K562 (cell line): ENCODE measurements around the gene ADGRA3. TPM values are rescaled to one million over a fixed set of nuclear protein-coding genes. Genes with fewer than 3 reads are reported as not detected.

Experiments
- ATAC-seq: fragments of 200-7000 bp; cut with Tn5 transposase; 3 replicates; pipeline ENCODE4 v1.9.1; 2020; ENCODE audit warnings: moderate library complexity
- BruUV-seq: library from RNA; stranded (reverse); fragments of 400-500 nt; replicated peaks from 2 replicates; lab custom pipeline; 2021; lab: Mats Ljungman, UMichigan
- CTCF ChIA-PET: fragments of 300-600 bp; formaldehyde crosslinking; extraction: SDS; loops from one replicate; lab custom pipeline; 2021; ENCODE audit warnings: low intra/inter-chr PET ratio; lab: Yijun Ruan, JAX
- POLR2A ChIA-PET: fragments of 300-600, 350-650 bp; sonication (Branson Sonifier 250); formaldehyde crosslinking; extraction: SDS; loops from one replicate; lab custom pipeline; 2021; ENCODE audit warnings: antibody characterized with exemption, inconsistent platforms; lab: Yijun Ruan, JAX
- DNase-seq, 4 experiments: peaks; one replicate each; pipeline versions ENCODE4 v3.0.0 to v3.0.0-alpha.2; 2011 to 2018; ENCODE audit warnings: low spot score in 3 of 4, mixed read lengths in 3 of 4; ENCODE audit errors: extremely low read depth in 1 of 4
- FAIRE-seq: peaks from 2 replicates; lab custom pipeline; 2011; peaks lifted over from hg19 to GRCh38; lab: Jason Lieb, UNC
- H2AFZ ChIP-seq: 2 replicates; pipeline ENCODE4 v1.6.0; 2011; ENCODE audit warnings: low read depth, low read length, control low read depth, inconsistent platforms
- H3K27ac ChIP-seq: fragments of 200-600 bp; 3 replicates; pipeline ENCODE4 v1.8.0; 2011; ENCODE audit warnings: low read depth, mild to moderate bottlenecking, control low read depth, inconsistent platforms, low read length, moderate library complexity, mixed read lengths; ENCODE audit errors: extremely low read depth
- H3K27me3 ChIP-seq, 2 experiments: fragments of 300-600 bp in 1 of 2; 2 replicates in 1 of 2; 3 replicates in 1 of 2; pipeline versions ENCODE4 v1.6.0 to v1.8.0; 2011; ENCODE audit warnings: inconsistent platforms in 2 of 2, low read length in 2 of 2, mild to moderate bottlenecking in 1 of 2, mixed read lengths in 1 of 2, moderate library complexity in 1 of 2; ENCODE audit not compliant: control insufficient read depth in 2 of 2, insufficient read depth in 2 of 2
- H3K36me3 ChIP-seq: fragments of 300-600 bp; 3 replicates; pipeline ENCODE4 v1.8.0; 2011; ENCODE audit warnings: mild to moderate bottlenecking, low read length, inconsistent platforms; ENCODE audit not compliant: control insufficient read depth, insufficient read depth
- H3K4me1 ChIP-seq, 2 experiments: fragments of 200-600 bp in 1 of 2; replicated peaks in 1 of 2; 2 replicates in 1 of 2; 3 replicates in 1 of 2; pipeline versions ENCODE4 v1.5.1 to v1.8.0; 2011; ENCODE audit warnings: inconsistent platforms in 2 of 2, low read length in 2 of 2, mild to moderate bottlenecking in 1 of 2, mixed read lengths in 1 of 2, moderate library complexity in 1 of 2; ENCODE audit not compliant: control insufficient read depth in 2 of 2, insufficient read depth in 2 of 2
- H3K4me2 ChIP-seq: 2 replicates; pipeline ENCODE4 v1.6.1; 2011; ENCODE audit warnings: low read length, control low read depth, inconsistent platforms, mixed read lengths; ENCODE audit not compliant: insufficient read depth
- H3K4me3 ChIP-seq: fragments of 200-600 bp; sonication (generic), shearing (Covaris generic); 2 replicates; pipeline ENCODE4 v1.5.1; 2016; ENCODE audit warnings: control low read depth, inconsistent platforms
- H3K79me2 ChIP-seq: fragments of 200-600 bp; 3 replicates; pipeline ENCODE4 v1.8.0; 2011; ENCODE audit warnings: low read length, inconsistent platforms; ENCODE audit not compliant: control insufficient read depth, insufficient read depth
- H3K9ac ChIP-seq, 2 experiments: 2 replicates each; pipeline versions ENCODE4 v1.6.0 to v1.6.1; 2011; ENCODE audit warnings: low read depth in 2 of 2, low read length in 2 of 2, control low read depth in 1 of 2, inconsistent platforms in 1 of 2, mild to moderate bottlenecking in 1 of 2, mixed read lengths in 1 of 2; ENCODE audit not compliant: insufficient read depth in 1 of 2
- H3K9me1 ChIP-seq: one replicate; pipeline ENCODE4 v1.6.0; 2011; ENCODE audit warnings: inconsistent platforms, mild to moderate bottlenecking, low read length, moderate library complexity; ENCODE audit not compliant: control insufficient read depth, insufficient read depth
- H3K9me3 ChIP-seq: replicated peaks from 2 replicates; pipeline ENCODE4 v1.5.1; 2011; ENCODE audit warnings: low read depth, low read length, inconsistent platforms; ENCODE audit not compliant: control insufficient read depth, insufficient read depth
- H4K20me1 ChIP-seq: replicated peaks from 2 replicates; pipeline ENCODE4 v1.6.1; 2011; ENCODE audit warnings: low read length, inconsistent platforms, mixed read lengths; ENCODE audit not compliant: control insufficient read depth, insufficient read depth
- CBFB ChIP-seq: sonication (generic); formaldehyde crosslinking; IDR thresholded peaks from 2 replicates; pipeline ENCODE4 v1.4.0; 2020; ENCODE audit warnings: mild to moderate bottlenecking, missing genetic modification reagents
- GTF2E2 ChIP-seq: fragments of 200-800 bp; sonication (Bioruptor generic); IDR thresholded peaks from 2 replicates; pipeline ENCODE4 v1.6.1; 2016; ENCODE audit warnings: missing genetic modification characterization, missing compliant biosample characterization
- HMBOX1 ChIP-seq: sonication (generic); IDR thresholded peaks from 2 replicates; pipeline ENCODE4 v1.6.1; 2016
- NFIX ChIP-seq: fragments of 250-450 bp; sonication (Bioruptor Pico); IDR thresholded peaks from 2 replicates; pipeline ENCODE4 v1.4.0; 2020; ENCODE audit warnings: low read depth, mild to moderate bottlenecking, moderate library complexity
- NKRF ChIP-seq: fragments of 450-650 bp; IDR thresholded peaks from 2 replicates; pipeline ENCODE4 v1.6.1; 2016; ENCODE audit warnings: borderline replicate concordance
- TCF7 ChIP-seq: sonication (generic); IDR thresholded peaks from 2 replicates; pipeline ENCODE4 v1.6.1; 2016; ENCODE audit warnings: antibody characterized with exemption, borderline replicate concordance
- ZKSCAN8 ChIP-seq: fragments of 200-800 bp; sonication (Bioruptor generic); IDR thresholded peaks from 2 replicates; pipeline ENCODE4 v1.6.1; 2016; ENCODE audit warnings: missing genetic modification characterization, missing compliant biosample characterization
- WGBS: fragments of 100-300 bp; shearing (Covaris generic); methylation state at CpG from one replicate; pipeline ENCODE4 v1.1.6; 2016; ENCODE audit warnings: low coverage, mixed read lengths; ENCODE audit not compliant: insufficient coverage; ENCODE audit errors: missing lambda C conversion rate; 5-methylcytosine and 5-hydroxymethylcytosine counted together
- in situ Hi-C: fragments of 300-500 bp; cut with MboI; formaldehyde crosslinking; loops from 4 replicates; pipeline ENCODE4 v1.15.0; 2018; ENCODE audit warnings: inconsistent platforms, mixed read lengths
- intact Hi-C: fragments of 100-400 bp; cut with micrococcal nuclease; formaldehyde crosslinking; loops from 2 replicates; pipeline ENCODE4 v1.14.2; 2022
- polyA plus RNA-seq, 8 experiments: library from polyadenylated mRNA; depleted of rRNA in 4 of 8; stranded (reverse) in 5 of 8; unstranded in 3 of 8; fragments of >200 nt; fragmentation: Nextera tagmentation in 2 of 8; fragmentation: Illumina TruSeq in 1 of 8; extraction: Ambion mirVana in 2 of 8; extraction: Trizol in 1 of 8; gene quantifications; 2 replicates each; pipeline versions ENCODE4 v1.2.1 to v1.2.3, GENCODE V29; 2011 to 2014; ENCODE audit warnings: inconsistent platforms in 1 of 8, missing spikeins in 1 of 8
- total RNA-seq, 7 experiments: library from RNA; depleted of rRNA in 6 of 7; stranded (reverse); fragments of >200 nt in 6 of 7; fragmentation: Illumina TruSeq in 2 of 7; extraction: Trizol in 2 of 7; gene quantifications; 2 replicates each; pipeline versions ENCODE4 v1.2.1 to v1.2.3, GENCODE V29; 2011 to 2021; ENCODE audit warnings: low replicate concordance in 1 of 7

ADGRA3 gene
- total and polyA plus RNA-seq, 9 of the 15 experiments (the other 6 are each of a cell fraction or from before 2014, with no cell fraction given), result 0.06 to 2.3 (median 0.27) TPM; not detected in 3

GRCh38 chr4:22430626-22431025, 85.2 kb downstream of the ADGRA3 start:
- WGBS, result 0% methylated on average over 2 of the region's 3 CpGs
- intact Hi-C loops (no loop called here), in situ Hi-C loops (no loop called here)
- Histone ChIP-seq H3K27me3 (no peaks in the 10 kb centered on the region), H3K4me3 (no peak overlapping the region), H3K27ac (no peak overlapping the region), H3K4me2 (no peak overlapping the region), H3K36me3 (no peaks in the 10 kb centered on the region), H3K9me1 (no peaks in the 10 kb centered on the region), H3K9me3 (no peaks in the 10 kb centered on the region), H4K20me1 (no peaks in the 10 kb centered on the region), H2AFZ (no peak overlapping the region), H3K4me1 (no peaks in the 10 kb centered on the region), H3K79me2 (no peaks in the 10 kb centered on the region), H3K9ac (no peak overlapping the region)
- no peak for FAIRE-seq
- TF ChIP-seq TCF7 (no peak), NFIX (CRISPR knock-in tag) (no peak), CBFB (CRISPR knock-in tag) (no peak), GTF2E2 (no peak), NKRF (no peak), HMBOX1 (no peak), ZKSCAN8 (no peak)
- DNase-seq, result no peak
- ATAC-seq, result no peak
- ChIA-PET CTCF (no interaction called here), POLR2A (no interaction called here)
- no TSS peak for BruUV-seq
